ENCODE measurements around the gene LYPD3.

DNA sequence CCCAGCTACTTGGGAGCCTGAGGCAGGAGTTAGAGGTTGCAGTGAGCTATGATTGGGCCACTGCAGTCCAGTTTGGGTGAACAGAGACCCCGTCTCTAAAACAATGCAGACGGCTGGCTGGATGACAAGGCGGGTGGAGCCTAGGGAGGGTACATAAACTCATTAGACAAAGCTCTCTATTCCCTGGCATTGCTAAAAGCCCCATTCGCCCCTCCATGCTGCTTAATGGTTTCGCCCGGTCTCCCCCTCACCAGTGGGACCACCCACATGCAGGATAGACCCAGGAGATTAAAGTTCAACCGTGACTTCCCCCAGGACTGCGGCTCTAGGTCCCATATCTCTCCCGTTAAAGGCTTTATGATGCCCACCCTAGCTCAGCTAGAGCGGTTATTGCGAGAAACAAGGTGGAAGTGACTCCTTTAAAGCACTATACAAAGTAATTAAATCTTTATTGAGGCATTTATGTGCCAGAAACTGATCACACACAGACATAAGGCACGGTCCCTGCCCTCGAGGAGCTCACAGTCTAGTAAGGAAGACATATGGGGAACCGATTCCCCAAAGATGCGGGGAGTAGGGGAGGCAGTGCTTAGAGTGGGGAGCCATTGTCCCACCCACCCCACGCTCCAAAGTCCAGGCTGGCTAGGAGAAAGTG lies 4.9 kb downstream of the LYPD3 start:
- TF ChIP-seq EZH2 (IDR thresholded peaks at IDR 0.05; ENCODE audit: low read length): no peak
- no peak for TF ChIP-seq CTCF (optimal IDR thresholded peaks at IDR 0.05 in 1 of 3, IDR thresholded peaks at IDR 0.05 in 1 of 3, conservative IDR thresholded peaks at IDR 0.05 in 1 of 3; ENCODE audit: extremely low read depth in 1 of 3, insufficient read depth in 2 of 3, low read length in 3 of 3)

Measured in keratinocyte (primary cell).